Panc1 (cell line): Measurements from ENCODE around the gene PRUNE2.

Source experiments
- CTCF ChIP-seq: fragments of 450-650 bp; IDR thresholded peaks from 2 replicates; pipeline ENCODE4 v1.5.1; 2017; ENCODE audit warnings: mild to moderate bottlenecking
- POLR2AphosphoS5 ChIP-seq: IDR thresholded peaks from 2 replicates; pipeline ENCODE4 v1.6.1; 2012; ENCODE audit warnings: mild to moderate bottlenecking, low read depth, low read length, moderate library complexity
- REST ChIP-seq, 2 experiments: IDR thresholded peaks; 2 replicates each; pipeline ENCODE4 v1.6.1; 2011 to 2012; ENCODE audit warnings: low read depth in 2 of 2, control low read depth in 1 of 2, low read length in 1 of 2, mild to moderate bottlenecking in 1 of 2, moderate library complexity in 1 of 2; ENCODE audit not compliant: insufficient read depth in 1 of 2

- no peak for TF ChIP-seq CTCF
- no peak for TF ChIP-seq POLR2AphosphoS5
- TF ChIP-seq REST (IDR thresholded peaks at IDR 0.05; ENCODE audit: insufficient read depth in 1 of 2, low read depth in 2 of 2, low read length in 1 of 2): no peak
Measured at GRCh38 chr9:76868897-76869296, 37.0 kb downstream of the PRUNE2 start.
